Anterior cingulate cortex (tissue), 58 donors: ENCODE measurements around the gene PKNOX2.
A peak's percentile ranks its signal among the peaks of the same experiment; 100 is the strongest.
"Not testable (repeated sequence)": the region's sequence is repeated elsewhere in the genome, so short reads cannot be mapped to it uniquely, and the experiment has no call there.

ENCODE experiments used
- DNase-seq, 58 donors: peaks; one replicate each; lab custom pipeline; 2025; lab: John Stamatoyannopoulos, UW

The PKNOX2 gene

DNA sequence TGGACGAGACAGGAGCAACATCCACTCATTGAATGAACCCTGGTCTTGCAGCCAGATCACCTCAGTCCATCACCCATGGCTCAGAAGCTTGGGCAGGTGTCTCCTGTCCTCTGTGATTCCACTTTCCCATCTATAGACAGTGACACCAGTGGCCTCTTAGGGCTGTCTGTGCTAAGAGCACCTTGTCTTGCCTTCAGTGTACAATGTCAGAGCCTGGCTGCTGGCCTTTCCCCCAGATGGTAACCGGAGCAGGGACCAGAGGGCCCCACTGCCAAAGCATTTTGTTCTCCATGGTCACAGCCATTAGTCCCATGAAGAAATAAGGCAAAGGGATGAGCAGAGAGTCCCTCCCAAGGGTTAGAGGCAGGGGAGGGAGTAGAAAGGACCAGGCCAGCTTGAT is 35.4 kb downstream of the PKNOX2 start:
- DNase-seq, result no peak

DNA sequence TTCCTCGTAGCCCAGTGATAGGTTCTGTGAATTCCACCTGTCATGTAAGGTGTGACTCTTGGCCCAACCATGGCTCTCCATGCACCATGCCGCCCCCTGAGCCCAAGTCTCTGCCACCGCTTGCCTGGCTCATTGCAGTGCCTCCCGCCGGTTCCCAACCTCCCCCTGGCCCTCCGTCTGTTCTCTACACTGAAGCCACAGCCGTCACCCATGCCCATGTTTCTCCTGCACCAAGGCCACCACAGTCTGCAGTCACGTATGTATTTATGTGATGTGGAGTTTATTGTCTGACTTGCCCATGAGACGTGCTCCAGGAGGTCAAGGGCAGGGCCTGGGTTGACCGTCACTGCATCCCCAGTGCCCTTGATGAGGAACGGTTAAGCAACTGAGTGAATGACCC is 35.9 kb downstream of the PKNOX2 start:
- no peak for DNase-seq

DNA sequence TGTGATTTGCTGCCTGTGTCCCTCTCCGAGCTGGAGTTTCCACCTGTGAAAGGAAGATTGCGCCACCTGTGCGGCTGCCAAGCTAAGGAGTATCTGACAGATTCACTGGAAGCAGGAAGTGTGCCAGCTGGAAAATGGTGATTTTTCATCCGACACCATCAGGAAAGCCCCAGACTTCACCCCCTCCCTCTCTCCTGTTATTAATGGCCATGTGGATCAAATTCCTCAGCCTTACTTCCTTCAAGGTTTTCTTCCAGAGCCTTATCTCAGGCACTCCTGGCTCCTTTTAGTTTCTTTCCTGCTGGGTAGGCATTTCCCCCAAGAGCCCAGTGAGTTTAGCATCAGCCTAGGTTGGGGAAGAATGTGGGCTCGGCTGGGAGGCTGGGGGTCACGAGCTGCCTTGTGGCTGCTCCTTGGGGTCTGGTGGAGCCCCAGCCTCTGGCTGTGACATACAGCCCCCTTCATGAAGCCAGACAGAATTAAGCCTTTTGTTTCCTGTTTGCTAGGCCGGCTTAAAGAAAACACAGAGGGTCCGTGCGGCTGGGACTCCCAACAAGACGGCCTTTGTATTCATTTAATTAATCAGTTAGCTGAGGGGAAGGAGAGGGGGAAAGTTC is 37.1 kb downstream of the PKNOX2 start:
- DNase-seq, result peak in 3 of 58 donors; percentile 4 to 10 (median 6)

DNA sequence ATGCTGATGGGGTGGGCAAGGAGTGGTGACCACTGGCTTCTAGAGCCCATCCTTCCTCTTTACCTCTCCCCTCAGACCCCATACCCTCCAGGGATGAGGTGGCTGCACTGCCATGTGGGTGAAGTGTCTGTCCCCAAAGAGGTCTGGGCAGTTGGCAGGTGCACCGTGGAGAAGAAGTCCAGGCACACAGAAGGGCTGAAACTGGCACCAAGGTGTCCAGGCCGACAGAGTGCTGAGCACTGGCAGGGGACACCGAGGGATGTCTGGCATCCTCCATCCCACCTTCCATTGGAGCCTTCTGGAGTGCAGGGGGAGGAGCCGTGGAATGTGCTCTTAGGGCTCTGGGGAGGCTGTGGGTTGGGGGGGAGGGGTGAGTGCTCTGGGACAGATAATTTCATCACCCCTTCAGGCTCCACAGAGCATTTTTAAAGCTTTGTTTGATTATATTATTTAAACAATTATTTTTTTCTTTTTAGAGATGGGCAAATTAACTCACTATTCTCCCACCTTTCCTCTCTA is 37.9 kb downstream of the PKNOX2 start:
- DNase-seq, result no peak

DNA sequence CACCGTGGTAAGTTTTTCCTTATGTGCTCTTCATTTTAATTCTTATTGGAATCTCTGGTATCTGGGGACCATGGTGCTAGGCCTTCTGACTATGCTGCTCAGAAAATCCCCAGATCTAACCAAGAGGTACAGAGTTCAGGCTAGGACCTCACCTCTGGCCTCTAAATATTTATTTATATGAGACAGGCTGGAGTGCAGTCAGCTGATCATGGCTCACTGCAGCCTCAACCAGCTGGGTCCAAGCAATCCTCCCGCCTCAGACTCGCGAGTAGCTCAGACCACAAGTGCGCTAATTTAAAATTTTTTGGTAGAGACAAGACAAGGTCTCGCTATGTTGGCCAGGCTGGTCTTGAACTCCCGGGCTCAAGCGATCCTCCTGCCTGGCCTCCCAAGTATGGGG is 38.4 kb downstream of the PKNOX2 start:
- no peak for DNase-seq

DNA sequence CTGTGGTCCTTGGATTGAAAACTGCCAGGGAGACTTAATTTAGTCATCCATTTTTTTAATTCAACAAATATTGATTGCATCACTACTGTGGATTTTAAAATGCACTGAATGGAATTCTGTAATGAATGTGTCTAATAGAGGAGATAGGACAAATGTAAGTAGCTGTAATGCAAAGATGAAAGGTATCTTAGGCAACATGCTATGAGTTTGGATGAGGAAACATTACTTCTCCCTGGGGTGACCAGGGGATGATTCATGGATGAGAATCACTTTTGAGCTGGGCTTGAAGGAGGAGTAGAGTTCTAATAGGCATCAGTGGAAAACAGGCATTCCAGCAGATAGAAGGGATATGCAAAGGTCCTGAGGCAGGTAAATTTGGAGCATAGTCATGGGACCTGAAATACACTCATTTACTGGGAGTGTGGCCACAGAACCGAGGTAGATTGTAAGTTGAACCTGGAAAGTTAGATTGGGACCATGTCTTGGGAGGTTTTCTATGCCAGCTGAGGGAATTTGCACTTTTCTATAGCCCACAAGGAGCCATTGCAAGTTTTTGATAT is 43.4 kb downstream of the PKNOX2 start:
- DNase-seq, result no peak

DNA sequence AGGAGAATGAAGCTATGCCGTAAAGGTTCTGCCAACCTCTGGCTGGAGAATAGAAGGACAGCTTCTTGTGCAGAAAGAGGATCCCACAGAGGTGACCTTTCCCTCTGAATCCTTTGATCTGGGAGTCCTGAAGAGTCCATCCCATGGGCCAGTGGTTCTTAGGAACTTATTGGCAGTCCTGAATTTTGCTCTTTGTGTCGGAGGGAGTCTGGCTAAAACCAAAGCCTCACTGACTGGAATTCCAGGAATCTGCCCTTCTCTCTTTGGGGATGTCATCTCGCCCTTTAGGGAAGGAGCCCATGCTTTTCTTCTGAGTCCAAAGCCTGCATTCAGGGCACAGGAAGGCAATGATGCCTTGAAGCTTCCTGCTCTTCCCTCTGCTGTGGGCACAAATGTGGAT is 45.5 kb downstream of the PKNOX2 start:
- no peak for DNase-seq

DNA sequence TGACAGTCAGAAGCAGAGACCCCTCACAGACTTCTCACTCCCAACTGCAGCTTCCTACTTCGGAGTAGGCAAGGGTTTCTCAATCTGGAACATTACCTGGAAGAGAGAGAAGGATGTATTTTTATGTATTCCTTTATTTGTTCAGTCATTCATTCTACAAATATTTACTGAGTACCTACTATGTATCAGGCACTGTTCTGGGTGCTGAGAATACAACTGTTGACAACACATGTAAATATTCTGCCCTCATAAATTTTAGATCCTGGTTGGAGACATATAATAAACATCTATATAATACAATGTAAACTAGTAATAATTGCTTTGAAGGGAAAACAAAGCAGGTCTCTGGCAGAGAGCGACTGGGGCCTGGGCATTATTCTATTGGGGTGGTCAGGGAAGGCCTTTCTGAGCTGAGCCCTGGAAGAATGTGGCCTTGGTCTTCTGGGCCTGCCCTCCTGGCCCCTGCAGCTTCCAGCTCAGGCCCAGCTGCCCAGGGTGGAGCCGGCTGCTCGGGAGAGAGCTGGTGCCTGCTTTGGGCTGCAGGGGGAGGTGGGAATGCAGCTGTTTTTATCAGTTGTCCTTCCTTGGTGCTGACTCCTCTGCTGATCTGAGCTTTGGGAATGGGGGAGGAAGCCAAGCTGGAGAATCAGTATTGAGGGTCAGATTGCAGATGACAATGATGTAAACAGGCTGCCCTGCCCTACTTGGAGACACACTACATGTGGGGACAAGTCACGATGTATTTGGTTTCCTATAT is 46.8 kb downstream of the PKNOX2 start:
- no peak for DNase-seq

DNA sequence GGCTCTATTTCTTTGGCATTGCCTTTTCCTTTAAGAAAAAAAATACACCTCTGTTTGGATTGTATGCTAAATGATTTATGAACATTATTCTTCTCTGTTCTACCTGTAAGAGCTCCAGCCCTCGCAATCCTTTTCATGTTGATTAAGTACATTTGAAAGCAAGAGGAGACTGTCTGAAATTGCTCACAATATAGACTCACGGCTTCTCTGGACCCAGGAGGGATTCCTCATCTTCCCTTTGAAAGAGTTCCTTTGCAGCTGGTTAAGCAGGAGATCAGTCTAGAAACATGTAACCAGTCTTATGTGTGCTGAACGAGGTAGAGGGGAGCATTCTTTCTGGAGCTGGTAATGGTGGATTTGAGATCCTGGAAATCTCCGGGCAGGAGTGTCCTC is 47.4 kb downstream of the PKNOX2 start:
- DNase-seq, result no peak

DNA sequence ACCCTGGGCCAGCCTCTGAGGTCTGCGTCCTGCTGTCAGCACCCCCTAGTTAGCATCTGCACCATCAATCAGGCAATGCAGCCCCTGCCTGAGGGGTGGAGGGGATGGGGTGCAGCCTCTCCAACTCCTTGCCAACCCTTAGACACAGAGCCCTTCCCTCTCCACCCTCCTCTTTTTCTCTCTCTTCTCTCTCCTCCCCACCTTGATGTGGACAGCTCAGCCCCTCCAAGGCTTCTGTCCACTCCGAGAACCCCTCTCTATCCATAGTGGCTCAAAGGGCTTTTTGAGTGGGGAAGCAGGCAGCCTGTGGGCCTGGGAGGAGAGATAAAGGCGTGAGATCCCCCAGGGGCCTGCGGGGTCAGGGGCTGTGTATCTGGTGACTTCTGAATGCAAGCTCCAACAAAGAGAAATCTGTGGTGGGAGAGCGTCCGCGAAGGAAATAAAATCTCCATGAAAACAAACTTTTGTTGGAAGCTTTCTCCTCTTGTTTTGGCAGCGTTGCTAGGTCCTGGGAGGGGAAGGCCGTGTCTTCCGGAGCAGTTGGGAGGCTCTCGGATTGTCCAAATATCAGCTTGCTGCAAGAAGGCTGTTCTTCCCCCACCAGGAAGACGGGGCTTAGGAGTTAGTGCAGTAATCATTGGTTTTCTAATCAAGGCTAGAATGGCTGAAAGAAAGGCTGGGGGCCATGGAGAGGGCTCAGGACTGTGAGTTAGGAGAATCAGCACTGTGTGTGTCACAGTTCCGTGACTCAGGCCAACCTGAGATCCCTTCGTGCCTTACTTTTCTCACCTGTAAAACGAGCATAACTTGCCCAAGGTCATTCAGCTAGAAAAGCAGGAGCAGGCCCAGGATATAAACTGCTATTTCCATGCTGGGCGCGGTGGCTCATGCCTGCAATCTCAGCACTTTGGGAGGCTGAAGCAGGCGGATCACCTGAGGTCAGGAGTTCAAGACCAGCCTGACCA is 50.3 kb downstream of the PKNOX2 start:
- no peak for DNase-seq

DNA sequence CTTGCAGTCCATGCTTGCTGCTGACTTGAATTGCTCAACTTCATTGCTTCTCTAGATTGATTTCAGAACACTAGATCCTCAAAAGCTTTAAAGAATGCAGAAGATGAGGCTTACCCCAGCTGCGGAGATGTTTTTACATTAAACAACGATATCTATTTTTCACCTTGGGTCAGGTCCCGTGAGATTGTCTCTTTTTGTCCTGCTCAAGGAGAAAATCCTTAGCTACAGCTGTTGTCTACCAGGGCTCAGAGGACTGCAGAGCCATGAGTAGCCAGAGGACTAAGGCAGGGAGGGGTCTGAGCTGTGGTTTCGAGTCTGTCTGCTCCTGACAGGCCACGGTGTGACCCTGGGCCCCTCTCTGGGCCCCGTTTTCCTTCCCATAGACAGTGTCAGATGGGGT is 51.4 kb downstream of the PKNOX2 start:
- no peak for DNase-seq

DNA sequence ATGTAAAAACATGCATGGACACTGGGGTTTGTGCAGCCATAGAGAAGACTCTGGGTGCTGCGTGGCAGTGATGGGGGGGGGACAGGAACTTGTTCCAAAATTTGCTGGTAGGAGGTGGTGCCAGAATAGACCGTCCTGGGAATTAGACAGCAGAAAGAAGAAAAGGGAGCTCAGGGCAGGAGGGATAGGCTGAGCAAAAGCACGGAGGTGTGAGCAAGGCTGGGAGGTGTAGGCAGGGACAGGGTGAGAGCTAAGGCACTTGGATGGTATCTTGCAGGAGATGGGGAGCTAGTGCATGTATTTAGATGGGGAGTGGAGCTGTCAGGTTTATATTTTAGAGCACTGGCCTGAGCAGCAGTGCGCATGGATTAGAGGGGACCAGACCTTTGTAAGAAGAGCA is 53.8 kb downstream of the PKNOX2 start:
- DNase-seq, result no peak

DNA sequence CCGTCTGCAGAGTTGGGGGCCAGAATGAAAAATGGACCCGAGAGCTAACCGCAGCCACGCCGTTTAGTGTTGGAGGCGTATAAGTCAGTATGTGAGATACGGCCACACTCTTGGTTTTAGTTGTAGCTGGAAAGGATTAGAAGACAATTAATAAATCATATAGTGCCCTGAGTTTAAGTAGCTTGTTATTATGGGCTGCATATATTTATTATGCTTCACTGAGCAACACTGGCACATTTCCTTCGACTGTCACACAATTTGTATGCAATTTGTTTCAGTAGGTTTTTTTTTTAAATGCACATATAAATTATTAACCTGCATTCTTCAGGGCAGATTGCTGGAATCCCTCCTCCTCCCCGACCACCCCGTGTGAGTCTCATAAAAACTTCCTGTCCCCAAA is 56.9 kb downstream of the PKNOX2 start:
- no peak for DNase-seq

DNA sequence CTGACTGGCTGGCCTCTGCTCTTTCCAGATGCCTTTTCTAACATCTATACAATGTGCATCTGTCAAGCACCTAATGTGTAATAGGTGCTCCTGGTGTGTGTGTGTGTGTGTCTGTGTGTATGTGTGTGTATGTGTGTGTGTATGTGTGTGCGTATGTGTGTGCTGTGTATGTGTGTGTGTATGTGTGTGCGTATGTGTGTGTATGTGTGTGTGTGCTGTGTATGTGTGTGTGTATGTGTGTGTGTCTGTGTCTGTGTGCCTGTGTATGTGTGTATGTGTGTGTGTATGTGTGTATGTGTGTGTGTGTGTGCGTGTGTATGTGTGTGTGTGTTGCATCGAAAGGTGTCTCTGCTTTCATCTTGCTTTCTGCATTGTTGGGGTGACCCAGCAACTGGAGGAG is 57.9 kb downstream of the PKNOX2 start:
- DNase-seq, result no peak

DNA sequence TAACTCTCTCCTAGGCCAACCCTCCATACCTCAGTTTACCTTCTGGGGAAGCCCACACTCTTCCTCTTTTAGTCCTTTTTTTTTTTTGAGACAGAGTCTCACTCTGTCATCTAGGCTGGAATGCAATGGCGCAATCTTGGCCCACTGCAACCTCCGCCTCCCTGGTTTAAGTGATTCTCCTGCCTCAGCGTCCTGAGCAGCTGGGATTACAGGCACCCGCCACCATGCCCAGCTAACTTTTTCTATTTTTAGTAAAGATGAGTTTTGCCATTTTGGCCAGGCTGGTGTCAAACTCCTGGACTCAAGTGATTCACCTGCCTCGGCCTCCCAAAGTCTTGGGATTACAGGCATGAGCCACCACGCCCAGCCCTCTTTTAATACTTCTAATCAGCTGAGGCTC is 58.6 kb downstream of the PKNOX2 start:
- DNase-seq, result not testable (repeated sequence)

DNA sequence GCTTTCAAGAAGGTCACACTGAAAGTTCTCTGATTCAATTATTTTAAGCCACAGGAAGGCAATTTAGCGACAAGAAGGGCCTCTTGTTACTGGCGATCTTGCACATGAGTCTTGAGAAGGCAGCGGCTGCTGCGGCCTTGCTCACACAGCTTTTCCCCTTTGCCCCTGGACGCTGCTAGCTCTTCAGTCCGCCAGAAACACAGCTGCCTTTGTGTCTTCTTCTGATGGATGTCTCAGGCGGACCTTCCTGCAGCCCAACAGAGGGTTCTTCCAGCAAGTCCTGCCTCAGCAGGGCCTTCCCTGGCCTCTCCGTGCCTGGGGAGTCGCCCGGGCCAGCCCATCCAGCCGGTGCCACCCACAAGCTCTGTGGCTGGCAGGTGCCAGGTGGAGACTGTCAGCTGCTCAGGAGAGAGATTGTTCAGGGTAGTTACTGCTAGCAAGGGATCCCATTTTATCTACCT is 59.4 kb downstream of the PKNOX2 start:
- peak in 4 of 58 donors; percentile 5 to 20 (median 12) for DNase-seq

DNA sequence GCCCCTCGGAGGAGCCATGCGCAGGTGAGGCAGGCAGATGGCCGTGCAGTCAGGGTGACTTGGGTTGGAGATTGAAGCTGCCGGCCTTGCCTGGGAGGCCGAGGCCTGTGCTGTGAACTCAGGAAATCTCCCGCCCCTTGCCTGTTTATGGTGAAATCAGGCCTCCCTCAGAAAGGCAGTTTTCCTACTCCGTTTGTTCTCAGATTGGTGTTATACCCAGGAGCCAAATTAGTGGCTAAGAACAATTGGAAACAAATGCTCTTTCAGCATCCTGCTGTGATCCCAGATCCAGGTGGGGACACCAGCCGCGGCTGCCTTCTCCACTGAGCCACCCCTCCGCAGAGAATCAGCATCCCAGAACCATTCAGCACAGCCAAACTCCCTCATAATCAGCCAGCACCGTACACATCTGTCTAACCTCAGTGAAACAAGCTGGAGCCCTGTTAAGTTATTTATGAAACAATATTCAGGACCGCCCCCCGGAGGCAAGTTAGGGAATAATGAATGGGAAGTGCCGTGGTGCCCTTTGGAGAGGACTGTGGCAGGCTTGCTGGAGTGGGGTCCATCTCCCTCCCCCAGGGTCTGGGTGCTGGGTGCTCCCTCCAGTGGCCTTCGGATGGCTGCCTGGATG is 60.0 kb downstream of the PKNOX2 start:
- no peak for DNase-seq

DNA sequence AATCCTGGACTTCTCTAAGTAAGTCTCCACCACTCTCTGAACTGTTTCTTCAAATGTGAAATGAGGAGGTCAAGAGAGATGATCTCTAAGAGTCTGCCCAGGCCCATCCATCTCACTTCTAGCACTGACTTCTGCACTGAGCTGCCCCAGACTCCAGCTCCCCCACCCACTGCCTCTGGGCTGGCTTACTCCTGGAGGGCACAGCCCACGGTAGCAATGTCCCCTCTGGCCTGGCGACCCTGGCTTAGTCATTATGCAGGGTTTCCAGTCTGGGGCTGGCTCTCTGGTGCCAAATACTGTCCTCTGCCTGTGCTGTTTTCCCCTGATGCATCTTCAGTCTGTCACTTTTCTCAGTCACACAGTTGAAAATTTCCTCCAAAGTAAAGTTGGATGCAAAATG is 60.9 kb downstream of the PKNOX2 start:
- DNase-seq, result no peak

DNA sequence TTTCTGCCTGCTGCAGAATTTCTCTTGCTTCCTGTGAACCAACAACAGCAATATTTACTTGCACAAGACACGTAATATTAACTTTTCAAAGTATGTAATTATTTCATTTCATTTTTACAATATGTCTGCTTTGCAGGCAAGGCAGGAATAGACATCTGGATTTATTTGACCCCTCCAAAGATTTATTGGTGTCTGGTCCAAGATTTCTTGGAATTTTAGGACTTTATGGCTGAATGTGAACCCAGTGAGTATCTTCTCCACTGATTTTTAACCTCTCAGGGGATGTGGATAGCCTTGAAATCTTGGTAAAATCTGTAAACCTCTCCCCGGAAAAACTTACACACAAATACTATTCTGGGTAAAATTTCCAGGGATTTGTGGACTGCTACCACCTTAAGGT is 61.5 kb downstream of the PKNOX2 start:
- DNase-seq, result no peak

DNA sequence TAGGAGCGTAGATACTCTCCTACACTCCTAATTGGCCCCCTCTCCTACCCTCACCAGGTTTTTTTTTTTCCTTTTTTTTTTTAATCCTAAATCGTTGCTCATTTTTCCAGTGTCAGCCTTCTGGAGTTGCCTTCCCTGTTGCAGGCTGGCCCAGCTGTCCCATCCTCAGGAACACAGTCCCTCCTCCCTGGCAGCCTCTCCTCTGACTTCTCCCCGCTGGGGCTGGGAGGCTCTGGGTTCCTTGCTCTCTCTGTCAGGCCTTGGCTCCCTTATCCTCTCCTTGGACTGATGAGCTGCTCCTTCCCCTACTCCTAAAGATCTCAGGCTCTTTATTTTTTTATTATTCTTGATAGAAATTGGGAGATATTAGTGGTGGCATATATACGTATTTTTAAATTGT is 62.2 kb downstream of the PKNOX2 start:
- DNase-seq, result no peak
